Measurements from ENCODE around the gene ZSCAN26. TPM values are rescaled to one million over a fixed set of nuclear protein-coding genes. Genes with fewer than 3 reads are reported as not detected.

ZSCAN26 gene
- total RNA-seq, 1 experiment from 2014 or later, result 9.0 TPM

DNA sequence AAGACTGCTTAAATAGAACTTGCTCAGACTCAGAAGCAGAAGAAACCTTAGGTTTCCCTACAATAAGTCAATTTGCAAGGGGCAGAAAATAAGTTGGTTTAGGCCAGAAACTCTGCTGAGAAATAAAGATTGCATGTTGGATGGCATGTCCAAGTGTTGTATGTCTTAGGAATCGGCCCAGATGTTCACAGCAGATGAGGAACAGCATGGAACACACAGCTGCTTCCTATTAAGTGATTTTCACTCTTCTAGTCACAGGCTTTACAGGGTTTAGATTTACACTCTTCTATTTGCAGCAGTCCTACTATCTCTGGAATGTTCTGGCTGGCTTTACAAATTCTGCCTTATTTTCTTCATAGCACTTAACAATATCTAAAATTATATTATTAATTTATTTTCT, 18.0 kb upstream of the ZSCAN26 start:
- no peaks in the 10 kb centered on the region for H4K20me1 ChIP-seq (ENCODE audit: control insufficient read depth, insufficient read depth, insufficient read length)
- H3K79me2 ChIP-seq (ENCODE audit: insufficient read depth, low read length), result peaks cover 3% of the 10 kb centered on the region; the same call in 1 of the 2 replicates
- H3K14ac ChIP-seq (ENCODE audit: insufficient read depth, low read length), result no peak overlapping the region
- no peak overlapping the region for H2AK5ac ChIP-seq (ENCODE audit: insufficient read length, low read length)
- H2BK5ac ChIP-seq (ENCODE audit: insufficient read length, low read length), result no peak overlapping the region
- Mint-ChIP-seq H3K27me3 (ENCODE audit: low read depth) (no peaks in the 10 kb centered on the region), H3K4me1 (peaks cover 13 to 14% of the 10 kb centered on the region in 2 experiments), H3K9me3 (no peaks in the 10 kb centered on the region), H3K27ac (no peak overlapping the region), H3K36me3 (ENCODE audit: insufficient read depth in 1 of 3, low read depth in 3 of 3) (peaks cover 11 to 49% (median 39%) of the 10 kb centered on the region in 3 experiments), H3K4me3 (no peak overlapping the region)
- H3T11ph ChIP-seq (ENCODE audit: low read length), result no peak overlapping the region
- H2AFZ ChIP-seq (ENCODE audit: low read length), result no peak overlapping the region
- no peak overlapping the region for H2BK20ac ChIP-seq (ENCODE audit: low read depth, low read length, poor library complexity, severe bottlenecking)
- H4K91ac ChIP-seq (ENCODE audit: insufficient read length, low read depth, low read length), result no peak overlapping the region
- H3K27ac ChIP-seq (ENCODE audit: insufficient read length, low read depth, low read length), result no peak overlapping the region
- H2BK120ac ChIP-seq (ENCODE audit: low read depth, low read length, poor library complexity, severe bottlenecking), result no peak overlapping the region
- no peaks in the 10 kb centered on the region for H3K79me1 ChIP-seq (ENCODE audit: insufficient read depth, low read depth, low read length, poor library complexity, severe bottlenecking)
- no CpG with 5 or more reads among the region's 1 CpG for WGBS (ENCODE audit: extremely low coverage, insufficient read length, low lambda C conversion rate)
- no peak overlapping the region for H3K4ac ChIP-seq (ENCODE audit: low read depth, low read length)
- TF ChIP-seq CTCF (conservative IDR thresholded peaks at IDR 0.05), result no peak
- no peak overlapping the region for H3K56ac ChIP-seq (ENCODE audit: insufficient read length, low read depth, low read length)
- H3K9ac ChIP-seq (ENCODE audit: extremely low read depth, insufficient read length, low read length), result no peak overlapping the region
- H3K23ac ChIP-seq (ENCODE audit: insufficient read length, low read depth, low read length), result no peak overlapping the region
- no peak for DNase-seq
- H3K9me3 ChIP-seq (ENCODE audit: control insufficient read depth, low read depth, low read length), result no peaks in the 10 kb centered on the region
- H2BK12ac ChIP-seq (ENCODE audit: insufficient read length, low read depth, low read length), result no peak overlapping the region
- H3K4me2 ChIP-seq (ENCODE audit: insufficient read depth, insufficient read length, low read length), result no peak overlapping the region
- H3K18ac ChIP-seq (ENCODE audit: insufficient read length, low read depth, low read length), result no peak overlapping the region
- H2BK15ac ChIP-seq (ENCODE audit: low read depth, low read length), result no peak overlapping the region
- peaks cover 4% of the 10 kb centered on the region for H3K23me2 ChIP-seq (ENCODE audit: insufficient read length, low read depth, low read length, poor library complexity, severe bottlenecking)
- H4K5ac ChIP-seq (ENCODE audit: insufficient read length, low read depth, low read length), result no peak overlapping the region
- H3K27me3 ChIP-seq (ENCODE audit: insufficient read depth, low read length), result no peaks in the 10 kb centered on the region; the same call in 1 of the 2 replicates
- no peak overlapping the region for H4K8ac ChIP-seq (replicated peaks; ENCODE audit: insufficient read length, low read depth, low read length)
- no peaks in the 10 kb centered on the region for H3K4me1 ChIP-seq (ENCODE audit: insufficient read depth, low read length)
